Pancreas (tissue), 10 donors: ENCODE results near the gene FOXB1. TPM values are rescaled to one million over a fixed set of nuclear protein-coding genes. Genes with fewer than 3 reads are reported as not detected.

Source experiments
- ATAC-seq, 4 donors: fragments of 200-7000 bp; cut with Tn5 transposase; one replicate each; pipeline versions ENCODE4 v1.8.0 to v1.9.1; 2020; ENCODE audit warnings: mild to moderate bottlenecking in 4 of 4, moderate library complexity in 4 of 4
- DNase-seq, 6 donors: peaks; one replicate each; pipeline ENCODE4 v3.0.0-alpha.2; 2020
- FAIRE-seq: peaks from 2 replicates; lab custom pipeline; 2012; peaks lifted over from hg19 to GRCh38; lab: Jason Lieb, UNC
- H3K27ac ChIP-seq, 4 donors: fragments of 200-600 bp; sonication (generic); 1 replicate in 3 of 4; 2 replicates in 1 of 4; pipeline versions ENCODE4 v1.5.0 to v1.8.0; 2020
- H3K27me3 ChIP-seq, 4 donors: fragments of 200-600 bp; one replicate each; pipeline ENCODE4 v1.8.0; 2021
- H3K36me3 ChIP-seq, 3 donors: fragments of 200-600 bp; sonication (generic) in 1 of 3; one replicate each; pipeline versions ENCODE4 v1.5.0 to v1.8.0; 2020 to 2021
- H3K4me1 ChIP-seq, 3 donors: fragments of 200-600 bp; one replicate each; pipeline ENCODE4 v1.8.0; 2021
- H3K4me3 ChIP-seq, 4 donors: fragments of 200-600 bp; sonication (generic) in 2 of 4; one replicate each; pipeline versions ENCODE4 v1.5.0 to v1.8.0; 2020 to 2021
- H3K9me3 ChIP-seq, 4 donors: fragments of 200-600 bp; one replicate each; pipeline ENCODE4 v1.8.0; 2021
- WGBS, 2 donors: extraction: QIAGEN DNeasy Blood & Tissue Kit; methylation state at CpG; one replicate each; pipeline ENCODE4 v1.1.7; 2013; 5-methylcytosine and 5-hydroxymethylcytosine counted together
- intact Hi-C, 3 donors: fragments of 100-400 bp; cut with DNase I; formaldehyde crosslinking; loops; one replicate each; pipeline versions ENCODE4 v1.11.1 to v1.14.2; 2022
- polyA plus RNA-seq, 2 donors: library from polyadenylated mRNA; stranded (reverse); fragments of 200-250 nt; gene quantifications; one replicate each; pipeline ENCODE4 v1.2.3, GENCODE V29; 2013
- total RNA-seq, 6 donors: library from RNA; stranded (reverse); fragmentation: NEBNext Ultra II Directional in 4 of 6; extraction: Animal tissue kit (Norgen Biotek cat#: 25700) in 4 of 6; gene quantifications; one replicate each; pipeline versions ENCODE4 v1.2.1 to v1.2.4, GENCODE V29; 2021 to 2023
- TF ChIP-seq, protein P1 (sequence below), 4 donors: fragments of 200-600 bp; sonication (generic) in 3 of 4; IDR thresholded peaks; one replicate each; pipeline versions ENCODE4 v1.5.0 to v1.8.0; 2021; ENCODE audit warnings: antibody characterized with exemption in 4 of 4
- donor health status: healthy with polysubstance abuse.
- donor health status: DM: no; HTN: no; CAD: no; lungs with moderate emphysema.
- donor health status: DM: no; HTN: no; CAD: no.
- donor health status: control.
- donor health status: control.
- donor health status: Bipolar disorder and iron deficiency.
- donor health status: DM: yes; HTN: yes; CAD: no.
- donor health status: DM: no; HTN: no; CAD: no.
- donor health status: DM: no; HTN: no; CAD: no.
- donor health status: DM: yes; HTN: yes; CAD: no.

FOXB1 gene
- total and polyA plus RNA-seq, 8 donors, result not detected

DNA sequence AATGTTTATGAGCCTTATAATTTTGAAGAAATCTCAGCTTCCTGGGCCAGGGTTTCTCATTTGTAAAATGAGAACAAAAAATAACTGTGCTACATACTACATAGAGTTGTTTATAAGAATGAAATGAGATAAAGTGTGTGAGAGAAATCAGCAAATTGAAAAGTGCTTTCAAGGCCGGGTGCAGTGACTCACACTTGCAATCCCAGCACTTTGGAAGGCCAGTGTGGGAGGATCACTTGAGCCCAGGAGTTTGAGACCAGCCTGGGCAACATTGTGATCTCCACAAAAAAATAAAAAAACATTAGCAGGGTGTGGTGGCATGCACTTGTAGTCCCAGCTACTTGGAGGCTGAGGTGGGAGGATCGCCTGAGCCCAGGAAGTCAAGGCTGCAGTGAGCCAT, 22.4 kb downstream of the FOXB1 start:
- ATAC-seq (no peak), FAIRE-seq (no peak), DNase-seq (no peak)
- intact Hi-C loops, result no loop called here
- H3K27me3 ChIP-seq, result peaks cover 0 to 5% (median 0%) of the 10 kb centered on the region in 4 donors
- H3K36me3 ChIP-seq, result no peaks in the 10 kb centered on the region
- no peak overlapping the region for H3K4me3 ChIP-seq
- H3K9me3 ChIP-seq, result no peaks in the 10 kb centered on the region
- 62 to 66% methylated on average over 2 of the region's 2 CpGs for WGBS, 2 donors
- H3K4me1 ChIP-seq, result no peaks in the 10 kb centered on the region
- no peak overlapping the region for H3K27ac ChIP-seq
- TF ChIP-seq, protein P1, sequence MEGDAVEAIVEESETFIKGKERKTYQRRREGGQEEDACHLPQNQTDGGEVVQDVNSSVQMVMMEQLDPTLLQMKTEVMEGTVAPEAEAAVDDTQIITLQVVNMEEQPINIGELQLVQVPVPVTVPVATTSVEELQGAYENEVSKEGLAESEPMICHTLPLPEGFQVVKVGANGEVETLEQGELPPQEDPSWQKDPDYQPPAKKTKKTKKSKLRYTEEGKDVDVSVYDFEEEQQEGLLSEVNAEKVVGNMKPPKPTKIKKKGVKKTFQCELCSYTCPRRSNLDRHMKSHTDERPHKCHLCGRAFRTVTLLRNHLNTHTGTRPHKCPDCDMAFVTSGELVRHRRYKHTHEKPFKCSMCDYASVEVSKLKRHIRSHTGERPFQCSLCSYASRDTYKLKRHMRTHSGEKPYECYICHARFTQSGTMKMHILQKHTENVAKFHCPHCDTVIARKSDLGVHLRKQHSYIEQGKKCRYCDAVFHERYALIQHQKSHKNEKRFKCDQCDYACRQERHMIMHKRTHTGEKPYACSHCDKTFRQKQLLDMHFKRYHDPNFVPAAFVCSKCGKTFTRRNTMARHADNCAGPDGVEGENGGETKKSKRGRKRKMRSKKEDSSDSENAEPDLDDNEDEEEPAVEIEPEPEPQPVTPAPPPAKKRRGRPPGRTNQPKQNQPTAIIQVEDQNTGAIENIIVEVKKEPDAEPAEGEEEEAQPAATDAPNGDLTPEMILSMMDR (IDR thresholded peaks at IDR 0.05), result no peak

DNA sequence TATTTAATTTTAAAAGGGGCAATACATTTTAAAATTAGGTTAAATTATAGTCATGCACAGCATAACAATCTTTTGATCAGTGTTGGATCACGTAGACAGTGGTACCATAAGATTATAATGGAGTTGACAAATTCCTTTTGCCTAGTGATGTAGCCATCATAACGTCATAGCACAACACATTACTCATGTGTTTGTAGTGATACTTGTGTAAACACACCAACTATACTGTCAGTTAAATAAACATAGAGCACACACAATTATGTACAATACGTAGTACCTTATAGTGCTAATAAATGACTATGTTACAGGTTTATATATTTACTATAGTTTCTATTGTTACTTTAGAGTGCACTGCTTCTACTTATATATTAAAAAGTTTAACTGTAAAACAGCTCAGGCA, 31.2 kb downstream of the FOXB1 start:
- Histone ChIP-seq H3K27me3 (no peaks in the 10 kb centered on the region), H3K4me3 (no peak overlapping the region), H3K27ac (no peak overlapping the region), H3K4me1 (no peaks in the 10 kb centered on the region), H3K36me3 (no peaks in the 10 kb centered on the region), H3K9me3 (no peaks in the 10 kb centered on the region)
- TF ChIP-seq, protein P1 (IDR thresholded peaks at IDR 0.05), result no peak
- WGBS, 2 donors, result 55% methylated on average over 3 of the region's 3 CpGs
- ATAC-seq (no peak), FAIRE-seq (no peak), DNase-seq (no peak)
- intact Hi-C loops, result no loop called here

DNA sequence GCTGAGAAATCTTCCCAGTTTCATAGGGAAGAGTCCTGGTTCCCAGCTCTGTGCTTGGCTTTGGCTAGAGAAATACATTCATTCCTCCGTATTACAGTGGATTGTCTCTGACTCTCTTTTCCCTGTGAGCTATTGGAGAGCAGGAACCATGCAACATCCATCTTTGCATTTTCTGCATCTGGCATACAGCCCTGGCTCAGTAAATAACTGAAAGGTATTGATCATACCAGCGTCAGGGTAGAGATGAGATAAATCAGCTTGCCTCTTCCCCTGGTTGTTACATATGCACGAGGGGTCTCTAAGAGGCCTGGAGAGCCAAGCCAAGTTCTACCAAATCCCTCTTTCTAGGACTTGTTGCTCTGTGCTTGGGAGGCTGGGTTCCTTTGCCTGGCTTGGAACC, 35.2 kb downstream of the FOXB1 start:
- Histone ChIP-seq H3K27ac (no peak overlapping the region), H3K27me3 (no peaks in the 10 kb centered on the region), H3K4me1 (no peaks in the 10 kb centered on the region), H3K9me3 (no peaks in the 10 kb centered on the region), H3K36me3 (no peaks in the 10 kb centered on the region), H3K4me3 (no peak overlapping the region)
- TF ChIP-seq, protein P1 (IDR thresholded peaks at IDR 0.05), result no peak
- WGBS, 2 donors, result 31 to 40% methylated on average over 3 of the region's 3 CpGs
- intact Hi-C loops, result no loop called here
- no peak for FAIRE-seq
- no peak for ATAC-seq
- no peak for DNase-seq

DNA sequence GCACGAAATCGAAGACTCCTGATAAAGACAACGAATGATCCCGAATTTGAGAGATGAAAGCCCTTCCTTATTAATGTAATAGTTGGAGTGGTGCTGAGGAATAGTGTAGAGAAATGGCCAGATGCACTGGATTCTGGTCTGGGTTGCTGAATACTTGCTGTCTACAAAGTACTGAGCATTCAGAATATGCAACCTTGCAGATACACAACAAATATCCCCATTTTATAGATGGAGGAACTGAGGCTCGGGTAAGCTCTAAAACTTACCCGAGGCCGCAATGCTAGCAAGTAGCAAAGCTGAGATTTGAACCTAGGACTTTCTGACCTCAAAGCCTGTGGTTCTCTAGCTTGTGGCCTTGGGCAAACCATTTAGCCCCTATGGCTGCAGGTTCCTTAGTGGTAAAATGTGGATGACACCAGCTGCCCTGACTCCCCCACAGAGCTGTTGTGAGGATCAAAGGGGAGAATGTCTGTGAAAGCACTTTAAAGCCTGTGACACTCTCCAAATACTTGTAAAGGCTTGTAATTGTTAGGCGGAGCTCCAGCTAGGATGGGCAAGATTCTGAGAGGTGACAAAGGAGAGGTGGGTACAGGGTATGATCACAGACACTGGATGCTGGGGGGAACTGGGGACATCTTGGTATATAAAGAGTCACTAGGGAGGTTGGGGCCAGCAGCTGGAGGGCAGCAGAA, 39.8 kb downstream of the FOXB1 start:
- H3K36me3 ChIP-seq, result no peaks in the 10 kb centered on the region
- TF ChIP-seq, protein P1 (IDR thresholded peaks at IDR 0.05), result no peak
- H3K9me3 ChIP-seq, result no peaks in the 10 kb centered on the region
- no peaks in the 10 kb centered on the region for H3K4me1 ChIP-seq
- WGBS, 2 donors, result 67 to 79% methylated on average over 8 of the region's 8 CpGs
- no peak for FAIRE-seq
- H3K27ac ChIP-seq, result no peak overlapping the region
- DNase-seq, result no peak
- H3K27me3 ChIP-seq, result peaks cover 0 to 7% (median 0%) of the 10 kb centered on the region in 4 donors
- no peak for ATAC-seq
- intact Hi-C loops, result no loop called here
- no peak overlapping the region for H3K4me3 ChIP-seq

DNA sequence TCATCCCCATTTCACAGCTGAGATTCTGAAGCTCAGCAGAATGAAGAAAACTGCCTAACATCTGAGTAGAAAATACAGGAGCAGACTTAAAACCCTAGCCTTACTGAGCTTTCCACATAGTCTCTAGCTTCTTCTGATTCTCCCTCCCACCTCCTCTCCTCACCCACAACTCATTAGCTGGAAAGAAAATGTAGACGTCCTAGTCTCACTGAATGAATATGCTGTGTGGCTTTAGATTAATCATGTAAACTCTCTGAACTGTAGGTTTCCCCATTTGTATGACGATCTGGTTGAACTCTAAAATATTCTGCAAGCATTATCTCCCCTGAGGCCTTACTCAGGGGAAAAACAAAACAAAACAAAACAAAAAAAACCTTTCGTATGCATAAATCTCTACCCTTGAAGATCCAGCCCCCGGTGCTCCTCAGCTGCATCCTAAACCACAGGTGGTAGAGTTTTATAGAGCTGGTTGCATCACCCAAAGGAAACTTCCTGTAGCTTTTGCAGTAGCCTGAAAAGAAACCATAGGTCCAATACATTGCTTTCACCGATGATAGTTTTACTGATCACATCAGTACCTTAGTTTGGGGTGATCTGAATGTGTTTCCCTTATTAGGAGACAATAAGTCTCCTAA, 40.6 kb downstream of the FOXB1 start:
- 46 to 51% methylated on average over 5 of the region's 5 CpGs for WGBS, 2 donors
- no peaks in the 10 kb centered on the region for H3K4me1 ChIP-seq
- DNase-seq, result no peak
- H3K36me3 ChIP-seq, result no peaks in the 10 kb centered on the region
- no peak overlapping the region for H3K4me3 ChIP-seq
- no peak overlapping the region for H3K27ac ChIP-seq
- no peaks in the 10 kb centered on the region for H3K9me3 ChIP-seq
- intact Hi-C loops, result no loop called here
- FAIRE-seq, result no peak
- TF ChIP-seq, protein P1 (IDR thresholded peaks at IDR 0.05), result no peak
- peaks cover 0 to 7% (median 0%) of the 10 kb centered on the region in 4 donors for H3K27me3 ChIP-seq
- no peak for ATAC-seq
